HEK293 (cell line): ENCODE data around the gene BTBD9.

Experiments used
- CTCF ChIA-PET: fragments of 350-600 bp; formaldehyde crosslinking; extraction: SDS; loops from one replicate; lab custom pipeline; 2021; ENCODE audit warnings: antibody characterized with exemption; lab: Yijun Ruan, JAX
- POLR2A ChIA-PET: fragments of 300-600 bp; formaldehyde crosslinking; extraction: SDS; loops from one replicate; lab custom pipeline; 2020; ENCODE audit warnings: antibody characterized with exemption, inconsistent platforms; lab: Yijun Ruan, JAX
- H3K27ac ChIP-seq: fragments of 200-500 bp; sonication (Bioruptor generic); 2 replicates; pipeline ENCODE4 v1.5.1; 2014; ENCODE audit warnings: low read depth, low read length, control low read depth, inconsistent platforms; ENCODE audit errors: extremely low read depth
- H3K36me3 ChIP-seq, 2 experiments: fragments of 200-500 bp in 1 of 2; sonication (Bioruptor generic) in 1 of 2; 1 replicate in 1 of 2; 2 replicates in 1 of 2; pipeline ENCODE4 v1.5.1; 2014 to 2017; ENCODE audit warnings: inconsistent platforms in 2 of 2, low read length in 2 of 2; ENCODE audit not compliant: control insufficient read depth in 2 of 2, insufficient read depth in 1 of 2
- H3K4me1 ChIP-seq: fragments of 200-500 bp; sonication (Bioruptor generic); 2 replicates; pipeline ENCODE4 v1.5.1; 2014; ENCODE audit warnings: mild to moderate bottlenecking, low read length, inconsistent platforms; ENCODE audit not compliant: control insufficient read depth, insufficient read depth
- H3K4me3 ChIP-seq: 2 replicates; pipeline ENCODE4 v1.5.1; 2011; ENCODE audit warnings: low read depth, mild to moderate bottlenecking, control low read depth, low read length, moderate library complexity
- H3K9me3 ChIP-seq: fragments of 200-500 bp; sonication (Bioruptor generic); 2 replicates; pipeline ENCODE4 v1.5.1; 2014; ENCODE audit warnings: low read depth, low read length, inconsistent platforms; ENCODE audit not compliant: control insufficient read depth, insufficient read depth
- KLF17 ChIP-seq: fragments of 450-650 bp; formaldehyde crosslinking; IDR thresholded peaks from 2 replicates; pipeline ENCODE4 v1.5.1; 2016; ENCODE audit warnings: missing biosample characterization, missing genetic modification characterization
- PATZ1 ChIP-seq: fragments of 450-650 bp; formaldehyde crosslinking; IDR thresholded peaks from 2 replicates; pipeline ENCODE4 v1.5.1; 2016; ENCODE audit warnings: missing biosample characterization, missing genetic modification characterization
- PRDM4 ChIP-seq: fragments of 450-650 bp; formaldehyde crosslinking; IDR thresholded peaks from 2 replicates; pipeline ENCODE4 v1.5.1; 2017; ENCODE audit warnings: missing biosample characterization, missing genetic modification characterization
- REST ChIP-seq: fragments of 450-650 bp; formaldehyde crosslinking; IDR thresholded peaks from 2 replicates; pipeline ENCODE4 v1.5.1; 2016; ENCODE audit warnings: missing biosample characterization, missing genetic modification characterization
- ZBTB21 ChIP-seq: fragments of 450-650 bp; formaldehyde crosslinking; IDR thresholded peaks from 2 replicates; pipeline ENCODE4 v1.5.1; 2017; ENCODE audit warnings: missing biosample characterization, missing genetic modification characterization
- ZEB2 ChIP-seq: fragments of 450-650 bp; formaldehyde crosslinking; IDR thresholded peaks from 2 replicates; pipeline ENCODE4 v1.5.1; 2016; ENCODE audit warnings: missing biosample characterization, missing genetic modification characterization
- ZNF10 ChIP-seq: fragments of 450-650 bp; formaldehyde crosslinking; IDR thresholded peaks from 2 replicates; pipeline ENCODE4 v1.5.1; 2017; ENCODE audit warnings: missing biosample characterization, missing genetic modification characterization
- ZNF174 ChIP-seq: fragments of 450-650 bp; formaldehyde crosslinking; IDR thresholded peaks from 2 replicates; pipeline ENCODE4 v1.5.0; 2017; ENCODE audit warnings: missing biosample characterization, mild to moderate bottlenecking, missing genetic modification characterization
- ZNF184 ChIP-seq: fragments of 450-650 bp; IDR thresholded peaks from 2 replicates; pipeline ENCODE4 v1.5.1; 2018; ENCODE audit warnings: missing biosample characterization, mild to moderate bottlenecking, missing genetic modification characterization
- ZNF211 ChIP-seq: fragments of 450-650 bp; formaldehyde crosslinking; IDR thresholded peaks from 2 replicates; pipeline ENCODE4 v1.5.1; 2016; ENCODE audit warnings: low read depth, missing biosample characterization, missing genetic modification characterization
- ZNF248 ChIP-seq: fragments of 450-650 bp; formaldehyde crosslinking; IDR thresholded peaks from 2 replicates; pipeline ENCODE4 v1.5.1; 2017; ENCODE audit warnings: missing biosample characterization, missing genetic modification characterization
- ZNF391 ChIP-seq: fragments of 450-650 bp; formaldehyde crosslinking; IDR thresholded peaks from 2 replicates; pipeline ENCODE4 v1.5.1; 2016; ENCODE audit warnings: low read depth, missing biosample characterization, missing genetic modification characterization, borderline replicate concordance
- ZNF488 ChIP-seq: fragments of 450-650 bp; formaldehyde crosslinking; IDR thresholded peaks from 2 replicates; pipeline ENCODE4 v1.5.1; 2016; ENCODE audit warnings: missing biosample characterization, missing genetic modification characterization
- ZNF518A ChIP-seq: fragments of 450-650 bp; formaldehyde crosslinking; conservative IDR thresholded peaks from 2 replicates; pipeline ENCODE4 v1.5.1; 2016; ENCODE audit warnings: low read depth, missing biosample characterization, missing genetic modification characterization
- ZNF521 ChIP-seq: fragments of 450-650 bp; formaldehyde crosslinking; IDR thresholded peaks from 2 replicates; pipeline ENCODE4 v1.5.1; 2017; ENCODE audit warnings: missing biosample characterization, mild to moderate bottlenecking, missing genetic modification characterization
- ZNF548 ChIP-seq: fragments of 450-650 bp; formaldehyde crosslinking; IDR thresholded peaks from 2 replicates; pipeline ENCODE4 v1.5.1; 2016; ENCODE audit warnings: missing biosample characterization, missing genetic modification characterization
- ZNF561 ChIP-seq: fragments of 450-650 bp; IDR thresholded peaks from 2 replicates; pipeline ENCODE4 v1.5.1; 2018; ENCODE audit warnings: missing biosample characterization, missing genetic modification characterization, borderline replicate concordance
- ZNF610 ChIP-seq: fragments of 450-650 bp; formaldehyde crosslinking; IDR thresholded peaks from 2 replicates; pipeline ENCODE4 v1.5.1; 2016; ENCODE audit warnings: missing biosample characterization, missing genetic modification characterization, borderline replicate concordance
- ZNF626 ChIP-seq: fragments of 450-650 bp; sonication (Bioruptor Pico); formaldehyde crosslinking; IDR thresholded peaks from 2 replicates; pipeline ENCODE4 v1.5.1; 2018; ENCODE audit warnings: missing biosample characterization, missing genetic modification characterization, inconsistent platforms
- ZNF639 ChIP-seq: fragments of 450-650 bp; formaldehyde crosslinking; IDR thresholded peaks from 2 replicates; pipeline ENCODE4 v1.5.1; 2016; ENCODE audit warnings: missing biosample characterization, missing genetic modification characterization

The BTBD9 gene

GRCh38 chr6:38650207-38650752 lies 10.6 kb upstream of the BTBD9 start:
- POLR2A ChIA-PET = interaction anchor here (0.6 kb wide), 1 partner anchor 19 kb away, joined by 4 read pairs; no protein-coding TSS in a partner anchor
- H3K36me3 ChIP-seq = no peaks in the 10 kb centered on the region; a peak in 1 of 3 replicates

More at GRCh38 chr6:38650207-38650752, 10.6 kb upstream of the BTBD9 start:
- TF ChIP-seq ZEB2 = no peak
- TF ChIP-seq ZNF488 (tag by site-specific recombination) = no peak
- no peak for TF ChIP-seq ZNF184
- no peak for TF ChIP-seq ZNF548 (tag by site-specific recombination)
- TF ChIP-seq KLF17 (tag by site-specific recombination) = no peak
- TF ChIP-seq ZNF561 (tag by site-specific recombination) = no peak
- no peak for TF ChIP-seq ZNF610
- no peak for TF ChIP-seq ZNF639 (tag by site-specific recombination)
- TF ChIP-seq ZNF174 = no peak
- no peak for TF ChIP-seq ZNF248 (tag by site-specific recombination)
- no peak for TF ChIP-seq ZNF211 (tag by site-specific recombination)
- TF ChIP-seq ZNF518A (tag by site-specific recombination) = no peak
- TF ChIP-seq REST = no peak
- TF ChIP-seq ZNF391 (tag by site-specific recombination) = no peak
- TF ChIP-seq ZNF626 (tag by site-specific recombination) = no peak
- no peak for TF ChIP-seq PATZ1 (tag by site-specific recombination)
- no peak for TF ChIP-seq ZNF10 (tag by site-specific recombination)
- no peak for TF ChIP-seq ZBTB21 (tag by site-specific recombination)
- TF ChIP-seq PRDM4 (tag by site-specific recombination) = no peak
- no peak for TF ChIP-seq ZNF521
- Histone ChIP-seq H3K27ac (no peak overlapping the region), H3K9me3 (no peaks in the 10 kb centered on the region), H3K4me1 (peaks cover 11% of the 10 kb centered on the region), H3K4me3 (no peak overlapping the region)
- CTCF ChIA-PET = interaction anchor here (0.9 to 1.3 kb wide), 2 partner anchors 36 to 80 kb away, joined by 3 to 4 read pairs; no protein-coding TSS in a partner anchor
